HG03565 (cell line): Measurements from ENCODE around the gene MBNL2.

Experiments used
- ATAC-seq: cut with Tn5 transposase; IDR thresholded peaks from one replicate; pipeline ENCODE4 v1.9.1; 2021; ENCODE audit warnings: mild to moderate bottlenecking, moderate library complexity; ENCODE audit not compliant: unreplicated experiment

The MBNL2 gene

GRCh38 chr13:97371486-97372109 is 149.5 kb downstream of the MBNL2 start:
- no peak for ATAC-seq

- no peak for ATAC-seq
Measured at GRCh38 chr13:97372936-97373335, 150.8 kb downstream of the MBNL2 start.

GRCh38 chr13:97373787-97374186 is 151.7 kb downstream of the MBNL2 start:
- ATAC-seq = no peak

DNA sequence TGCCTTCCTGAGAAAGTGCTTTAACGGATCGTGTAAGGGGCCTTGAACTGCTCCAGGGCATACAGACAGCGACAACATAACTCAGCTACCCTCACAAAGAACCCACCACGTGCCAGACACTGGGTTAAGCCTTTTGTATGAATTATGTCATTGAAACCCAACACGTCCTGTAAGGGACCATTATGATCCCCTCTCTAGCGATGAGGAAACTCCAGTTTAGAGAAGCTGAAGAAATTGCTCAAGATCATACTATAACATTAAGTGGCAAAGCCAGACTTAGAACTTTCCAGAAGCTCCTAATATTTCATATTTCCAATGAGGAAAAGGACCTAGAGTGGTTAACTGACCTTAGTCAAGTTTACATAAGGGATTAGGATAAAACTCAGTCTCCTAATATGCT is 154.8 kb downstream of the MBNL2 start:
- no peak for ATAC-seq

GRCh38 chr13:97379386-97379785 is 157.3 kb downstream of the MBNL2 start:
- no peak for ATAC-seq

DNA sequence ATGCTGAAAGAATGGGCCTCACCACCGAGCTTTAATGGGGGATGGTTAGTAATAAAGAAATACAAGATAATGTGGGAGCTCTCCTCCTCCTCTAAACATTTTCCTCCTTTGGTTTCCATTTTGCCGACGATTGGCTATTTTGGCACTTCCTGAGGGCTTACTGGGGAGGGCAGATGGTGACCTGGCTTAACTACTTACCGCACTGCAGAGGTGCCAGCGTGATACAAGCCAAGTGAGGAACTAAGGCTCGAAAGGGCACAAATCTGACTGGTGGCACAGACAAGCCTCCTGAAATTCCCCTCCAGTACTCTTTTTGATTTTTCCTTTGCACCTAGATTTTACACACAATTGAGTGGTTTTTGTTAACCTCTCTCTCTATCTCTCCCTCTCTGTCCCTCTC is 158.6 kb downstream of the MBNL2 start:
- ATAC-seq = no peak

DNA sequence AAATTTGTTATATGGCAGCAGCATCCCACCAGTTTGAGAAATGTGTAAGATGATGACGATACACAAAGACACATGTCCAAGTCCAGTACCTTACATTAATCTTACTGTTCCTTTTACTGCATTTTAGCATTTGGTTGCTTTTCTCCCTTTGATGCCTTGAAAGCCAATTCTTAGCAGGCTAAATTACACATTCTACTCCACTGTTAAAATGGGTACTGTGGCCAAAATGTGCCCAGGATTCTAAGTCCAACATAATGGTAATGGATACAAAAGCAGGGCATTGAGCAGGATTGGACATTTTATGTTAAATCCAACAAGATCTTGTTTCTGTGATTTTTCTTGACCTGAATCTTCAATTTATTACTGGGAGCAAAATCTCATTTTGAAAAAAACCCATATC is 159.1 kb downstream of the MBNL2 start:
- no peak for ATAC-seq

- no peak for ATAC-seq
Measured at GRCh38 chr13:97382276-97382675, 160.1 kb downstream of the MBNL2 start.

DNA sequence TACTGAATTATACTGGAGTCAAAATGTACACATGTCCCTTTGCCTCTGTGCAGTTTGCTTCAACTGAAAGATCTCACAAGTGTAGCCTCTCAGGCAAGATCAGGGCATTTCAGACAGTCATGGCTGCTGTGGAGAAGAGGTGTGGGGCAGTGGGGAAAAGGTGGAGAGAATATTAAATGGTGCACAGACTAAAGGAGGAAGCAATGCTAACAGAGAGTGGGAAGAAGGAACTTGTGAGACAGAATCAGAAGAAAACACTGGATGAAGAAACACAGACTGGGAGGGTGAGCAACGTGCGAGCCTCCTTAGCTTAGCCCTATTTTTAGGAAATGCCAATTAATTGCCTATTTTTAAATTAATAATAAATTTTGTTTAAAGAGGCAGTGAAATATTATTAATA is 162.2 kb downstream of the MBNL2 start:
- ATAC-seq = no peak

GRCh38 chr13:97385146-97385545 is 163.0 kb downstream of the MBNL2 start:
- no peak for ATAC-seq

GRCh38 chr13:97385854-97386253 is 163.7 kb downstream of the MBNL2 start:
- ATAC-seq = no peak

DNA sequence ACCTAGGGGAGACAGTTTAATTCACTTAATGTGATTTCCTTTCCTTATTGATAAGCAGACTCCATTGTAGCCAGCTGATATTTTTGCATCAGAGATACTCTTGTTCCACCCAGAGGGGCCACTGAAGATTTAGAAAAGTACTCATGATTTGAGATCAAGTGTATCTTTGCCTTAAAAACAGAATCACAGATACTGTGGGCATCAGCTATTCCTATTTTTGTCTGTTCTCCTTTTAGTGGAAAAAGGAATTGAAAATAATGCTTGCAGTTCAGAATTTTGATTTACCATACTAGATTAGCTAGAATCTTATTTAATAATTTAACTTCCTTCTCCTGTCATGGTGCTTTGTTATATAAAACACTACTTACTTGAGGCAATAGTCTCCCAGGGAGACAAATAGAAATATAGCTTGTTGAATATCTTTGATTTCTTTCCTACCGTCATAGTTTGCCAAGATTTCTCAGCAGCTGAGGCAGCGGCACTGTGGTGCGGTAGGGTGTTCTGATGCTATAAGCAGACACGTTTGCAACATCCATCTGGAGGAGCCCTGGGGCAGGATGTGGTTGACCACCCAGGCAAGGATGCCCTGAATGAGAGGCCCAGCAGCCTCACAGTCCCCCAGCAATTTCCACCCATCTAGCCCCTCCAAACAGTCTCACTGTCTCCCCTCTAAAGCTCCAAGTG is 164.8 kb downstream of the MBNL2 start:
- ATAC-seq = peak; percentile 54

GRCh38 chr13:97387485-97387839 is 165.3 kb downstream of the MBNL2 start:
- no peak for ATAC-seq

DNA sequence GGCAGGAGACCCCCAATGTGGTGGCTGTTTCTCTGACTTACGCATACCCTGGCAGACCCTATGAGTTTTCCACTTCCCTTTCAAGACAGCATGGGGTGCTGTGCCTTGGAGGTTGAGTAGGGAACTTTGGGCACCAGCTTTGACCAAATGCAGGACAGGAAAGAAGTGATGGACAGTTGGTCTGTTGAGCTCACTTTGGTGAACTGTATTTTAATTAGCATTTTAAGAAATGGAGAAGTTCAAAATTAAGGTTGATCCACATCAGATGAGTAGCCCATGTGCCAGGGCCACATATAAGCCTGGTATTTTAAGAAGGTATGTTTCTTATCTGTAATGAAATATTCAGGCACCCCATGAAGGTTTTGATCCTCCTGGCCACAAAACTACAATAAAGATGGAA is 165.8 kb downstream of the MBNL2 start:
- ATAC-seq = no peak

DNA sequence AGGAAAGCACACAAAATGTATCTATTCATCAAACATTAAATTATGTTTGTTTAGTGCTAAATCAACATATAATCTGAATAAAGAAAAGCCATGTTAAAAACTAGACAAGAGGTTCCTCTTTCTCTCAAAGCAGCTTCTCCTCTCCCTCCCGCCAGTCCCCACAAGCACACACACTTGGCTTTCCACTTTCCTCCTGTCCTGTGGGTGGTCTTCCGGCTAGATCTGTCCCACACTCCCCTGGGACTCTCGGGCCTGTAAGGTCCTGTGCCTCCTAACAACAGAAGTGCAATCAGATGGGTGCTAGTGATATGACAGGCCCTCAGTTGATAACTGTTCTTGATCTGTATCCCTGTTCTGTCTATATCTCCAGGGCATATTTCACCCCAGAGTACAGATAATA is 166.2 kb downstream of the MBNL2 start:
- no peak for ATAC-seq

DNA sequence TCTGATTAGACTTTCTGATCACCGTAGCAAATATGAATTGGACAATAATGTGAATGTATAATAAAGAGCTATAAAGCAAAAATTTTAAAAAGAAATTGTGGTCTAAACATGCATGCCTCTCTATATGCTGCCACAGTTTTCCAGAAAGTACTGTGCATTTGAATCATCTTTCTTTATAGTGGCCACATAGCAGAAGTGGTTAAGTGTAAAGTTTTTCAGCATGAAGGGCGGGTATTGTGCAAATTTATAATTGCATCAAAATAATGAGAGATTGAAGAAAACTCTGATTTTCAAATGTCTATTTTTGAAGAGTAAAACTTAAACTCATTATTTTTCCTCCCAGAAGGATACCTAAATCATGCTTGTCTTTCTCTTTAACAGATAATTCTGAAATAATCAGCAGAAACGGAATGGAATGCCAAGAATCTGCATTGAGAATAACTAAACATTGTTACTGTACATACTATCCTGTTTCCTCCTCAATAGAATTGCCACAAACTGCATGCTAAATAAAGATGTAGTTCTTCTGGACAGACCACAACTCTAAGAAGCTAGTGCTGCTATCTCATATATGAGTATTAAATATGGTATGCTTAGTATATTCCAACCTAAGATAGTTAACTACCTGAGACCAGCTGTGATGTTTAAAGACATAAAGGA is 168.9 kb downstream of the MBNL2 start:
- no peak for ATAC-seq

DNA sequence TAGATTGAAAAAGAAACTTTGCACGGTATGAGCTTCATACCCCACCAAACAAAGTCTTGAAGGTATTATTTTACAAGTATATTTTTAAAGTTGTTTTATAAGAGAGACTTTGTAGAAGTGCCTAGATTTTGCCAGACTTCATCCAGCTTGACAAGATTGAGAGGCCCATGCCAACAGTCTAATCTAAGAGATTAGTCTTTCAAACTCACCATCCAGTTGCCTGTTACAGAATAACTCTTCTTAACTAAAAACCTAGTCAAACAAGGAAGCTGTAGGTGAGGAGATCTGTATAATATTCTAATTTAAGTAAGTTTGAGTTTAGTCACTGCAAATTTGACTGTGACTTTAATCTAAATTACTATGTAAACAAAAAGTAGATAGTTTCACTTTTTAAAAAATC is 169.9 kb downstream of the MBNL2 start:
- no peak for ATAC-seq

DNA sequence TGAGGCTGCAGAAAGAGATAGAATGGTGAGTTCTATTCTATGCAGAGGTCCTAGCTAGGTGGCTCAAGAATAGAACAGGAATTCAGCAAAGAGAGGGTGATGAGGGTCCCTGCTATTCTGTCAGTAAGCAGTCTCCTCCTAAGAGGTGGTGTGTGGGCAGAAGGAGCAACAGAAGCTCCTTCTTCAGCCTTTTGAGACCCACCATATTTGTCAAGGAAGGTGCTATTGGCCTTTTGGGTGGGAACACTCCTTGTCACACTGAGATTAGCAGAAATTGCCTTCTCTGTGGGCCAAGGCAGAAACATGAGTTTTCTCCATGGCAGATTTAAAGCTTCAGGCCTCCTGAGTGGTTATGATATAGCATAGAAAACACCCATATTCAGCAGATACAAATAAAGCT is 172.4 kb downstream of the MBNL2 start:
- no peak for ATAC-seq

- no peak for ATAC-seq
Measured at GRCh38 chr13:97395447-97396136, 173.5 kb downstream of the MBNL2 start.

GRCh38 chr13:97397267-97397666 is 175.1 kb downstream of the MBNL2 start:
- ATAC-seq = no peak

DNA sequence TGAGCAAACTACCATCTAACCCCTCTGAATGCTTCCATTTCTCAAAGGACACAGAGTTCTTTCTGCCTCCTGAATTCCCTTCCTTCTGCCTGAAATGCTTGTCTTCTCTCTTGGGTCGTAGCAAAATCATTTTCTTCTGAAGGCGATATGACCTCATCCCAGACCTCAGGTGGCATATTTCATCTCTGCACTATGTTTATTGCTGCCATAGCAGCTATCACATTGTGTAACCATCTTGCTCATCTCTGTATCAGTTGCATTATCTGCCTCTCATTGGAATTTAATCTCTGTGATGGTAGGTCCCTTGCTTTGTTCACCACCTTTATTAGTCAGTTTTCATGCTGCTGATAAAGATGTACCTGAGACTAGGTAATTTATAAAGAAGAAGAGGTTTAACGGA is 179.3 kb downstream of the MBNL2 start:
- no peak for ATAC-seq
